Liver (tissue), 9 donors: ENCODE data around the gene SLC10A4. TPM values are rescaled to one million over a fixed set of nuclear protein-coding genes. Genes with fewer than 3 reads are reported as not detected.

Experiments
- DNase-seq: peaks from one replicate; pipeline ENCODE4 v3.0.0-alpha.2; 2017; ENCODE audit warnings: low spot score
- H3K27ac ChIP-seq, 2 donors: one replicate each; pipeline ENCODE4 v1.7.0; 2013; ENCODE audit warnings: inconsistent platforms in 2 of 2, low read length in 2 of 2, control low read depth in 1 of 2, low read depth in 1 of 2, mild to moderate bottlenecking in 1 of 2
- H3K27me3 ChIP-seq, 4 donors: one replicate each; pipeline versions ENCODE4 v1.6.1 to v1.7.0; 2013; ENCODE audit warnings: low read length in 3 of 4, inconsistent platforms in 1 of 4, mild to moderate bottlenecking in 1 of 4, moderate library complexity in 1 of 4; ENCODE audit not compliant: control insufficient read depth in 4 of 4, insufficient read depth in 4 of 4
- H3K36me3 ChIP-seq, 4 donors: one replicate each; pipeline versions ENCODE4 v1.6.1 to v1.7.0; 2013; ENCODE audit warnings: low read length in 3 of 4, mild to moderate bottlenecking in 3 of 4, low read depth in 1 of 4, moderate library complexity in 1 of 4; ENCODE audit not compliant: control insufficient read depth in 4 of 4, insufficient read depth in 3 of 4
- H3K4me1 ChIP-seq, 4 donors: one replicate each; pipeline versions ENCODE4 v1.6.1 to v1.7.0; 2013; ENCODE audit warnings: low read length in 3 of 4, mild to moderate bottlenecking in 3 of 4, moderate library complexity in 1 of 4; ENCODE audit not compliant: control insufficient read depth in 4 of 4, insufficient read depth in 4 of 4
- H3K4me3 ChIP-seq, 3 donors: one replicate each; pipeline versions ENCODE4 v1.6.1 to v1.7.0; 2013; ENCODE audit warnings: low read length in 3 of 3, control low read depth in 1 of 3, low read depth in 1 of 3, mild to moderate bottlenecking in 1 of 3
- H3K9ac ChIP-seq, 2 donors: one replicate each; pipeline ENCODE4 v1.7.0; 2013; ENCODE audit warnings: low read length in 2 of 2, mild to moderate bottlenecking in 2 of 2, moderate library complexity in 2 of 2, control low read depth in 1 of 2, low read depth in 1 of 2
- H3K9me3 ChIP-seq, 4 donors: one replicate each; pipeline versions ENCODE4 v1.6.1 to v1.7.0; 2013; ENCODE audit warnings: low read length in 3 of 4; ENCODE audit not compliant: control insufficient read depth in 4 of 4
- EGR1 ChIP-seq, 2 donors: IDR thresholded peaks; 2 replicates each; pipeline ENCODE4 v1.6.1; 2016 to 2018; ENCODE audit warnings: antibody characterized with exemption in 2 of 2, low read depth in 2 of 2
- FOXA1 ChIP-seq: IDR thresholded peaks from 2 replicates; pipeline ENCODE4 v1.6.1; 2016; ENCODE audit warnings: antibody characterized with exemption
- FOXA2 ChIP-seq: IDR thresholded peaks from 2 replicates; pipeline ENCODE4 v1.6.1; 2016; ENCODE audit warnings: antibody characterized with exemption
- GABPA ChIP-seq, 2 donors: IDR thresholded peaks in 1 of 2; conservative IDR thresholded peaks in 1 of 2; 2 replicates each; pipeline ENCODE4 v1.6.1; 2016; ENCODE audit warnings: antibody characterized with exemption in 2 of 2, mild to moderate bottlenecking in 1 of 2, moderate library complexity in 1 of 2
- HNF4A ChIP-seq, 2 donors: conservative IDR thresholded peaks; 2 replicates each; pipeline ENCODE4 v1.6.1; 2016; ENCODE audit warnings: antibody characterized with exemption in 2 of 2, mild to moderate bottlenecking in 2 of 2
- HNF4G ChIP-seq: IDR thresholded peaks from 2 replicates; pipeline ENCODE4 v1.6.1; 2016; ENCODE audit warnings: antibody characterized with exemption
- JUND ChIP-seq, 2 donors: IDR thresholded peaks; 2 replicates each; pipeline ENCODE4 v1.6.1; 2016; ENCODE audit warnings: antibody characterized with exemption in 2 of 2
- NR2F2 ChIP-seq: IDR thresholded peaks from 2 replicates; pipeline ENCODE4 v1.6.1; 2016; ENCODE audit warnings: antibody characterized with exemption
- RAD21 ChIP-seq, 2 donors: IDR thresholded peaks; 2 replicates each; pipeline ENCODE4 v1.6.1; 2016; ENCODE audit warnings: antibody characterized with exemption in 2 of 2, mild to moderate bottlenecking in 2 of 2
- RXRA ChIP-seq, 2 donors: IDR thresholded peaks; 2 replicates each; pipeline ENCODE4 v1.6.1; 2017 to 2018; ENCODE audit warnings: antibody characterized with exemption in 2 of 2, mild to moderate bottlenecking in 1 of 2
- SP1 ChIP-seq: IDR thresholded peaks from 2 replicates; pipeline ENCODE4 v1.6.1; 2018; ENCODE audit warnings: antibody characterized with exemption, mild to moderate bottlenecking
- TAF1 ChIP-seq: conservative IDR thresholded peaks from 2 replicates; pipeline ENCODE4 v1.6.1; 2016; ENCODE audit warnings: antibody characterized with exemption, mild to moderate bottlenecking
- YY1 ChIP-seq: IDR thresholded peaks from 2 replicates; pipeline ENCODE4 v1.6.1; 2016; ENCODE audit warnings: antibody characterized with exemption, mild to moderate bottlenecking
- WGBS: extraction: QIAGEN DNeasy Blood & Tissue Kit; methylation state at CpG from one replicate; pipeline ENCODE4 v1.1.7; 2013; 5-methylcytosine and 5-hydroxymethylcytosine counted together
- polyA plus RNA-seq, 2 donors: library from polyadenylated mRNA; stranded (reverse) in 1 of 2; unstranded in 1 of 2; fragments of 200-250 nt in 1 of 2; fragments of >200 nt in 1 of 2; fragmentation: Nextera tagmentation in 1 of 2; extraction: Ambion mirVana in 1 of 2; gene quantifications; one replicate each; pipeline versions ENCODE4 v1.2.1 to v1.2.3, GENCODE V29; 2013 to 2015
- total RNA-seq, 2 donors: library from RNA; depleted of rRNA; stranded (reverse); fragments of >200 nt; gene quantifications; one replicate each; pipeline ENCODE4 v1.2.3, GENCODE V29; 2014
- TF ChIP-seq, protein P1 (sequence below): IDR thresholded peaks from 2 replicates; pipeline ENCODE4 v1.6.1; 2016; ENCODE audit warnings: antibody characterized with exemption
- TF ChIP-seq, protein P2 (sequence below): IDR thresholded peaks from 2 replicates; pipeline ENCODE4 v1.6.1; 2016; ENCODE audit warnings: antibody characterized with exemption
- TF ChIP-seq, protein P3 (sequence below): IDR thresholded peaks from 2 replicates; pipeline ENCODE4 v1.6.1; 2016; ENCODE audit warnings: antibody characterized with exemption, mild to moderate bottlenecking
- TF ChIP-seq, protein P4 (sequence below): fragments of 150-350 bp; IDR thresholded peaks from 2 replicates; pipeline ENCODE4 v1.5.1; 2017; ENCODE audit warnings: improper control_type of control experiment, low read depth, low read length; ENCODE audit not compliant: missing input control
- TF ChIP-seq, protein P5 (sequence below): IDR thresholded peaks from 2 replicates; pipeline ENCODE4 v1.6.1; 2016; ENCODE audit warnings: antibody characterized with exemption
- donor health status: healthy.
- donor health status: healthy.
- donor health status: healthy.
- donor health status: healthy.
- donor health status: healthy.

SLC10A4 gene
- total and polyA plus RNA-seq, 4 donors: 0.08 to 1.8 TPM; not detected in 2

DNA sequence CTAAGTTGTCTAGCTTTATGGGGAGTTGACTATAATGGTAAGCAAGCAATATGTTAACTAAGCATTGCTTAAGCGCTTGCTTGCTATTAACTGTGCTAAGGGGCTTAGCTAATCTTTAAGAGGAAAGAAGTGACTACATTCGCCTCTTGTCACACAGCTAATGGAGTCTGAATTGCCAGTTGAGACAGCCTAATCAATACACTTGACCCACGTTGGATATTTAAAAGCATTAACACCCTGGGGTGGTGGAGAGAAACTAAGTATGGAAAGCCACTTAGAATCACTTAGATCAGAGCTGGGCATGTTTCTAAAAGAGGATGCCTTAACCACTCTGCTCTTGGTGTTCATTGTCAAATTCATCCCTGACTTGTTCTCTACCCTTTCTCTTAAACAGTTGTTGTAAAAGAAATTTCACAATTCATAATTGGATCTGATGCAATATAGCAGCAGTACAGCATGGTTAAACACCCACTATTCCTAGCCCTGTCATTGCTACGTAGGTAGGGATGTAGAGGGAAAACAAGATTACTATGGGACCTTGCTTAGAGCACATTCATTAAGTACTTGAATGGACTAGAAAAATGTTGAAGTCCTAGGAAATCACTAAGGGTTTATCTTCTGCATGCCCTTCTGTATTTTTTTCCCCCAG, 10.4 kb downstream of the SLC10A4 start (continued):
- TF ChIP-seq, protein P1, sequence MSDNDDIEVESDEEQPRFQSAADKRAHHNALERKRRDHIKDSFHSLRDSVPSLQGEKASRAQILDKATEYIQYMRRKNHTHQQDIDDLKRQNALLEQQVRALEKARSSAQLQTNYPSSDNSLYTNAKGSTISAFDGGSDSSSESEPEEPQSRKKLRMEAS: no peak
- TF ChIP-seq JUND (IDR thresholded peaks at IDR 0.05): no peak

DNA sequence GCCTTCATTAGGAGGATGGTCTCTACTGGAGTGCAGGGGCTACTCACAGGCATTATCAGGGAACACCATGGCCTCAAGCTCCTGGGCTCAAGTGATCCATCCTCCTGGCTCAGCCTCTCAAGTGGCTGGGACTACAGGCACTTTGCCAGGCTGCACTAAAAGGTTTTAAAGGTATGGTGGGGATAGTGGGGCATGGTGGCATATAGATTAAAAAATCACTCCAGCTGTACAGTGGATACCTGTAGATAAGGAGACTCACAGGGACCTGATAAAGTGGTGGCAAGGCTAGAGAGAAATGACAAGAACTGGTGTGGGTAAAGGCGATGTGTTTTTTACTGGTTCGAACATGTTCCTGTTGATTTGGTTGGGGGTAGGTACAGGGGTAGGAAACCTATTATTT, 12.8 kb downstream of the SLC10A4 start:
- H3K27ac ChIP-seq: no peak overlapping the region
- H3K27me3 ChIP-seq: peaks cover 0 to 9% (median 3%) of the 10 kb centered on the region in 4 donors
- H3K4me3 ChIP-seq: no peak overlapping the region
- 95% methylated on average over 2 of the region's 2 CpGs for WGBS
- H3K9ac ChIP-seq: no peak overlapping the region
- no peaks in the 10 kb centered on the region for H3K4me1 ChIP-seq
- no peak for TF ChIP-seq YY1
- TF ChIP-seq, protein P1: no peak
- TF ChIP-seq, protein P2, sequence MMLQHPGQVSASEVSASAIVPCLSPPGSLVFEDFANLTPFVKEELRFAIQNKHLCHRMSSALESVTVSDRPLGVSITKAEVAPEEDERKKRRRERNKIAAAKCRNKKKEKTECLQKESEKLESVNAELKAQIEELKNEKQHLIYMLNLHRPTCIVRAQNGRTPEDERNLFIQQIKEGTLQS: no peak
- TF ChIP-seq, protein P3, sequence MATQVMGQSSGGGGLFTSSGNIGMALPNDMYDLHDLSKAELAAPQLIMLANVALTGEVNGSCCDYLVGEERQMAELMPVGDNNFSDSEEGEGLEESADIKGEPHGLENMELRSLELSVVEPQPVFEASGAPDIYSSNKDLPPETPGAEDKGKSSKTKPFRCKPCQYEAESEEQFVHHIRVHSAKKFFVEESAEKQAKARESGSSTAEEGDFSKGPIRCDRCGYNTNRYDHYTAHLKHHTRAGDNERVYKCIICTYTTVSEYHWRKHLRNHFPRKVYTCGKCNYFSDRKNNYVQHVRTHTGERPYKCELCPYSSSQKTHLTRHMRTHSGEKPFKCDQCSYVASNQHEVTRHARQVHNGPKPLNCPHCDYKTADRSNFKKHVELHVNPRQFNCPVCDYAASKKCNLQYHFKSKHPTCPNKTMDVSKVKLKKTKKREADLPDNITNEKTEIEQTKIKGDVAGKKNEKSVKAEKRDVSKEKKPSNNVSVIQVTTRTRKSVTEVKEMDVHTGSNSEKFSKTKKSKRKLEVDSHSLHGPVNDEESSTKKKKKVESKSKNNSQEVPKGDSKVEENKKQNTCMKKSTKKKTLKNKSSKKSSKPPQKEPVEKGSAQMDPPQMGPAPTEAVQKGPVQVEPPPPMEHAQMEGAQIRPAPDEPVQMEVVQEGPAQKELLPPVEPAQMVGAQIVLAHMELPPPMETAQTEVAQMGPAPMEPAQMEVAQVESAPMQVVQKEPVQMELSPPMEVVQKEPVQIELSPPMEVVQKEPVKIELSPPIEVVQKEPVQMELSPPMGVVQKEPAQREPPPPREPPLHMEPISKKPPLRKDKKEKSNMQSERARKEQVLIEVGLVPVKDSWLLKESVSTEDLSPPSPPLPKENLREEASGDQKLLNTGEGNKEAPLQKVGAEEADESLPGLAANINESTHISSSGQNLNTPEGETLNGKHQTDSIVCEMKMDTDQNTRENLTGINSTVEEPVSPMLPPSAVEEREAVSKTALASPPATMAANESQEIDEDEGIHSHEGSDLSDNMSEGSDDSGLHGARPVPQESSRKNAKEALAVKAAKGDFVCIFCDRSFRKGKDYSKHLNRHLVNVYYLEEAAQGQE: no peak
- TF ChIP-seq GABPA (IDR thresholded peaks at IDR 0.05 in 1 of 2, conservative IDR thresholded peaks at IDR 0.05 in 1 of 2): no peak
- TF ChIP-seq, protein P4, sequence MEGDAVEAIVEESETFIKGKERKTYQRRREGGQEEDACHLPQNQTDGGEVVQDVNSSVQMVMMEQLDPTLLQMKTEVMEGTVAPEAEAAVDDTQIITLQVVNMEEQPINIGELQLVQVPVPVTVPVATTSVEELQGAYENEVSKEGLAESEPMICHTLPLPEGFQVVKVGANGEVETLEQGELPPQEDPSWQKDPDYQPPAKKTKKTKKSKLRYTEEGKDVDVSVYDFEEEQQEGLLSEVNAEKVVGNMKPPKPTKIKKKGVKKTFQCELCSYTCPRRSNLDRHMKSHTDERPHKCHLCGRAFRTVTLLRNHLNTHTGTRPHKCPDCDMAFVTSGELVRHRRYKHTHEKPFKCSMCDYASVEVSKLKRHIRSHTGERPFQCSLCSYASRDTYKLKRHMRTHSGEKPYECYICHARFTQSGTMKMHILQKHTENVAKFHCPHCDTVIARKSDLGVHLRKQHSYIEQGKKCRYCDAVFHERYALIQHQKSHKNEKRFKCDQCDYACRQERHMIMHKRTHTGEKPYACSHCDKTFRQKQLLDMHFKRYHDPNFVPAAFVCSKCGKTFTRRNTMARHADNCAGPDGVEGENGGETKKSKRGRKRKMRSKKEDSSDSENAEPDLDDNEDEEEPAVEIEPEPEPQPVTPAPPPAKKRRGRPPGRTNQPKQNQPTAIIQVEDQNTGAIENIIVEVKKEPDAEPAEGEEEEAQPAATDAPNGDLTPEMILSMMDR: no peak
- no peak for TF ChIP-seq NR2F2
- TF ChIP-seq RXRA (IDR thresholded peaks at IDR 0.05): no peak
- TF ChIP-seq, protein P5, sequence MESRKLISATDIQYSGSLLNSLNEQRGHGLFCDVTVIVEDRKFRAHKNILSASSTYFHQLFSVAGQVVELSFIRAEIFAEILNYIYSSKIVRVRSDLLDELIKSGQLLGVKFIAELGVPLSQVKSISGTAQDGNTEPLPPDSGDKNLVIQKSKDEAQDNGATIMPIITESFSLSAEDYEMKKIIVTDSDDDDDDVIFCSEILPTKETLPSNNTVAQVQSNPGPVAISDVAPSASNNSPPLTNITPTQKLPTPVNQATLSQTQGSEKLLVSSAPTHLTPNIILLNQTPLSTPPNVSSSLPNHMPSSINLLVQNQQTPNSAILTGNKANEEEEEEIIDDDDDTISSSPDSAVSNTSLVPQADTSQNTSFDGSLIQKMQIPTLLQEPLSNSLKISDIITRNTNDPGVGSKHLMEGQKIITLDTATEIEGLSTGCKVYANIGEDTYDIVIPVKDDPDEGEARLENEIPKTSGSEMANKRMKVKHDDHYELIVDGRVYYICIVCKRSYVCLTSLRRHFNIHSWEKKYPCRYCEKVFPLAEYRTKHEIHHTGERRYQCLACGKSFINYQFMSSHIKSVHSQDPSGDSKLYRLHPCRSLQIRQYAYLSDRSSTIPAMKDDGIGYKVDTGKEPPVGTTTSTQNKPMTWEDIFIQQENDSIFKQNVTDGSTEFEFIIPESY: no peak
- no peak for TF ChIP-seq RAD21 (IDR thresholded peaks at IDR 0.05)
- TF ChIP-seq HNF4A (conservative IDR thresholded peaks at IDR 0.05): no peak
- TF ChIP-seq FOXA1: no peak
- TF ChIP-seq JUND (IDR thresholded peaks at IDR 0.05): no peak
- TF ChIP-seq HNF4G: no peak
- no peak for TF ChIP-seq FOXA2
- TF ChIP-seq SP1: no peak
- TF ChIP-seq EGR1 (IDR thresholded peaks at IDR 0.05; ENCODE audit: low read depth in 2 of 2): no peak
- no peak for TF ChIP-seq TAF1
- no peak for DNase-seq
- H3K36me3 ChIP-seq: peaks cover 0 to 12% (median 5%) of the 10 kb centered on the region in 4 donors
- H3K9me3 ChIP-seq: peaks cover 0 to 9% (median 3%) of the 10 kb centered on the region in 4 donors
